ENCODE measurements around the gene MUC5B. TPM values are rescaled to one million over a fixed set of nuclear protein-coding genes. Genes with fewer than 3 reads are reported as not detected.

MUC5B gene
- total RNA-seq, 1 donor from 2014 or later, result 0.25 TPM

DNA sequence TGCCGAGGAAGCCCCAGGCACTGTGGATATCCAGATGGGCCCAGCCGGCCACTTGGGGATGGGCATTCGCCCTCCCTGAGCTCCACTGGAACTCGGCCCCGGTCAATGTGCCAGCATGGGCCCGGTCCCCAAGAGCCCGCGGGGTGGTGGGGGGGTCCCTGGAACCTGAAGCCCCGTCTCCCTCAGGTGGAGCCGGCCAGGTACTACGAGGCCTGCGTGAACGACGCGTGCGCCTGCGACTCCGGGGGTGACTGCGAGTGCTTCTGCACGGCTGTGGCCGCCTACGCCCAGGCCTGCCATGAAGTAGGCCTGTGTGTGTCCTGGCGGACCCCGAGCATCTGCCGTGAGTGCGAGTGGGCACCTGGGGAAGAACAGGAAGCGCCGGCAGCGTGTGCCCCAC lies 44.0 kb upstream of the MUC5B start:
- intact Hi-C loops (cut with DNase I), result no loop called here

DNA sequence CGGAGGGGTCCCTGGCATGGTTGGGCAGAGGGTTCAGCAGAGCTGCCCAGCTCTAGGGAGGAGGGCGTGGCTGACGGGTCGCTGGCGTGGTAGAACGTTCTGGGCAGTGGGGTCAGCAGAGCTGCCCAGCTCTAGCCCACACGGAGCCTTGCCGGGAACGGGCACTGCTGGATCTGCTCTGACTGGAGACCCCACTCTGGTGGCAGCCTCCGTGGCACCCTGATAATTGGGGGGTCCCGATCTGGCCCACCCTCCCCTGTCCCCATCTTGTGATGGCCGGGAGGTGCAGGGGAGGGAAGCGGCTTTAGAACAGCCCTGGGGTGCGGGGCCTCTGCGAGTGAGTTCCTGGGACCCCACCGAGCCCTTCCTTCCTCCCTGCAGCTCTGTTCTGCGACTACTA lies 43.2 kb upstream of the MUC5B start:
- Histone ChIP-seq H3K4me1 (no peaks in the 10 kb centered on the region), H3K4me3 (no peak overlapping the region), H3K9me3 (no peaks in the 10 kb centered on the region), H3K27me3 (no peaks in the 10 kb centered on the region), H3K27ac (no peak overlapping the region), H3K36me3 (no peaks in the 10 kb centered on the region)
- intact Hi-C loops (cut with DNase I), result no loop called here
- no peak for DNase-seq (ENCODE audit: extremely low spot score in 2 of 2)
- TF ChIP-seq CTCF (IDR thresholded peaks at IDR 0.05) (no peak), POLR2A (IDR thresholded peaks at IDR 0.05) (no peak), POLR2AphosphoS5 (IDR thresholded peaks at IDR 0.05; ENCODE audit: insufficient read depth in 1 of 2, low read depth in 1 of 2) (no peak)

More for the DNA sequence above, 44.0 kb upstream of the MUC5B start:
- Histone ChIP-seq H3K36me3 (no peaks in the 10 kb centered on the region), H3K9me3 (no peaks in the 10 kb centered on the region), H3K27ac (no peak overlapping the region), H3K4me1 (no peaks in the 10 kb centered on the region), H3K27me3 (no peaks in the 10 kb centered on the region), H3K4me3 (no peak overlapping the region)
- DNase-seq (ENCODE audit: extremely low spot score in 2 of 2), result no peak
- no peak for TF ChIP-seq POLR2AphosphoS5 (IDR thresholded peaks at IDR 0.05; ENCODE audit: insufficient read depth in 1 of 2, low read depth in 1 of 2)
- no peak for TF ChIP-seq CTCF (IDR thresholded peaks at IDR 0.05)
- TF ChIP-seq POLR2A (IDR thresholded peaks at IDR 0.05), result no peak

DNA sequence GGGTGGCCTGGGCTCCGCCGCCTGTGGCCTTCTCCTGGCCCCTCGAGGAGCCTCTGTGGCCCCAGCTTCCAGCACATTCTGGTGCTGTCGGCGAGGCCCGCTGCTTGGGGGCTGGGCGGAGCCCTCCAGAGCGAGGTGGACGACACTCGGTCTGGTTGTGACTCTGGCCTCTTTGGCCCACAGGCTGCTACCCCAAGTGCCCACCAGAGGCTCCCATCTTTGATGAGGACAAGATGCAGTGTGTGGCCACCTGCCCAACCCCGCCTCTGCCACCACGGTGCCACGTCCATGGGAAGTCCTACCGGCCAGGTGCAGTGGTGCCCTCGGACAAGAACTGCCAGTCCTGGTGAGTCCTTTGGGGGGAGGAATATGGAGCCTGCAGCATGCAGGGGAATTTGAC lies 42.7 kb upstream of the MUC5B start:
- Histone ChIP-seq H3K9me3 (no peaks in the 10 kb centered on the region), H3K36me3 (no peaks in the 10 kb centered on the region), H3K27me3 (no peaks in the 10 kb centered on the region), H3K27ac (no peak overlapping the region), H3K4me1 (no peaks in the 10 kb centered on the region), H3K4me3 (no peak overlapping the region)
- no peak for TF ChIP-seq CTCF (IDR thresholded peaks at IDR 0.05)
- TF ChIP-seq POLR2A (IDR thresholded peaks at IDR 0.05), result no peak
- no peak for TF ChIP-seq POLR2AphosphoS5 (IDR thresholded peaks at IDR 0.05; ENCODE audit: insufficient read depth in 1 of 2, low read depth in 1 of 2)
- no peak for DNase-seq (ENCODE audit: extremely low spot score in 2 of 2)
- intact Hi-C loops (cut with DNase I), result no loop called here

- Histone ChIP-seq H3K4me3 (no peak overlapping the region), H3K9me3 (no peaks in the 10 kb centered on the region), H3K4me1 (no peaks in the 10 kb centered on the region), H3K36me3 (no peaks in the 10 kb centered on the region), H3K27ac (no peak overlapping the region), H3K27me3 (no peaks in the 10 kb centered on the region)
- no peak for DNase-seq (ENCODE audit: extremely low spot score in 2 of 2)
- intact Hi-C loops (cut with DNase I), result no loop called here
- TF ChIP-seq POLR2A (IDR thresholded peaks at IDR 0.05), result no peak
- no peak for TF ChIP-seq POLR2AphosphoS5 (IDR thresholded peaks at IDR 0.05; ENCODE audit: insufficient read depth in 1 of 2, low read depth in 1 of 2)
- TF ChIP-seq CTCF (IDR thresholded peaks at IDR 0.05), result no peak
These were observed 41.9 kb upstream of the MUC5B start for GRCh38 chr11:1180947-1181391.

GRCh38 chr11:1181420-1181819 lies 41.4 kb upstream of the MUC5B start:
- no peaks in the 10 kb centered on the region for H3K27me3 ChIP-seq
- TF ChIP-seq CTCF (IDR thresholded peaks at IDR 0.05) (no peak), POLR2AphosphoS5 (IDR thresholded peaks at IDR 0.05; ENCODE audit: insufficient read depth in 1 of 2, low read depth in 1 of 2) (no peak), POLR2A (IDR thresholded peaks at IDR 0.05) (no peak)
- no peak for DNase-seq (ENCODE audit: extremely low spot score in 2 of 2)

More at GRCh38 chr11:1181420-1181819, 41.4 kb upstream of the MUC5B start:
- Histone ChIP-seq H3K9me3 (no peaks in the 10 kb centered on the region), H3K4me1 (no peaks in the 10 kb centered on the region), H3K27ac (no peak overlapping the region), H3K36me3 (no peaks in the 10 kb centered on the region), H3K4me3 (no peak overlapping the region)
- intact Hi-C loops (cut with DNase I), result no loop called here

All from vagina (tissue), 2 donors.